Gastrocnemius medialis (tissue), 4 donors: Measurements from ENCODE around the gene ANKS1B.

ENCODE experiments used
- POLR2A ChIP-seq, 2 donors: fragments of 450-650 bp; IDR thresholded peaks; one replicate each; pipeline ENCODE4 v1.6.1; 2017; ENCODE audit warnings: antibody characterized with exemption in 2 of 2, mild to moderate bottlenecking in 2 of 2, moderate library complexity in 2 of 2
- TF ChIP-seq, protein P1 (sequence below), 5 experiments: fragments of 450-650 bp in 3 of 5; fragments of 200-600 bp in 2 of 5; sonication (generic) in 2 of 5; IDR thresholded peaks in 4 of 5; conservative IDR thresholded peaks in 1 of 5; 1 replicate in 4 of 5; 2 replicates in 1 of 5; pipeline ENCODE4 v1.5.1; 2016 to 2019; ENCODE audit warnings: antibody characterized with exemption in 5 of 5, mild to moderate bottlenecking in 3 of 5, moderate library complexity in 3 of 5

DNA sequence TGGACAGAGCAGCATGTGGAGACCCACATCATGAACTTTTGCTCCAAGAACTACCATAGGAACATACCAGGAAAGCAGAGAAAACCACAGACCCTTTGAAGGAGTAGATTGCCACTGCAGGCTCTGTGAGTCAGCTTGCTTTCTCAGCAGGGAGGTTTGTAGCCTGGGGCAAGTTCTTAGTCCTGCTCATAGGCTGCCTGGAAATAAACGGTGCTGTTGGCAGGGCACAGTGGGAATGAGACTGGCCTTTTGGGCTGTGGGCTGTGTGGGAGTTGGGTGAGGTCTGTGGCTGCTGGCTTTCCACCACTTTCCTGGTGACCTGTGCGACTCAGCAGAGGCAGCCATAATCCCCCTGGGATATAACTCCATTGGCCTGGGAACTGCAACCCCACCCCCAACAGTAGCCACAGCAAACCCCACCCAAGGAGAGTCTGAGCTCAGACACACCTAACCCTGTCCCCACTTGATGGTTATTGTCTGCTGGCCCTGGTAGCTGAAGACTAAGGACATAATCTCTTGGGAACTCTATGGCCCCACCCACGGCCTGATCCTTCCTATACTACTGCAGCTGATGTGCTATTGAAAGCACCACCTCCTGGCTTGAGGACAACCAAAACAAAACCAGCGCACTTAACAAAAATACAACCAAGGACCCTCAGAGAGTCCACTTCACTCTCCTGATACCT, 529.2 kb downstream of the ANKS1B start:
- TF ChIP-seq, protein P1, sequence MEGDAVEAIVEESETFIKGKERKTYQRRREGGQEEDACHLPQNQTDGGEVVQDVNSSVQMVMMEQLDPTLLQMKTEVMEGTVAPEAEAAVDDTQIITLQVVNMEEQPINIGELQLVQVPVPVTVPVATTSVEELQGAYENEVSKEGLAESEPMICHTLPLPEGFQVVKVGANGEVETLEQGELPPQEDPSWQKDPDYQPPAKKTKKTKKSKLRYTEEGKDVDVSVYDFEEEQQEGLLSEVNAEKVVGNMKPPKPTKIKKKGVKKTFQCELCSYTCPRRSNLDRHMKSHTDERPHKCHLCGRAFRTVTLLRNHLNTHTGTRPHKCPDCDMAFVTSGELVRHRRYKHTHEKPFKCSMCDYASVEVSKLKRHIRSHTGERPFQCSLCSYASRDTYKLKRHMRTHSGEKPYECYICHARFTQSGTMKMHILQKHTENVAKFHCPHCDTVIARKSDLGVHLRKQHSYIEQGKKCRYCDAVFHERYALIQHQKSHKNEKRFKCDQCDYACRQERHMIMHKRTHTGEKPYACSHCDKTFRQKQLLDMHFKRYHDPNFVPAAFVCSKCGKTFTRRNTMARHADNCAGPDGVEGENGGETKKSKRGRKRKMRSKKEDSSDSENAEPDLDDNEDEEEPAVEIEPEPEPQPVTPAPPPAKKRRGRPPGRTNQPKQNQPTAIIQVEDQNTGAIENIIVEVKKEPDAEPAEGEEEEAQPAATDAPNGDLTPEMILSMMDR (IDR thresholded peaks at IDR 0.05 in 4 of 5, conservative IDR thresholded peaks at IDR 0.05 in 1 of 5): no peak
- no peak for TF ChIP-seq POLR2A (IDR thresholded peaks at IDR 0.05)
